ENCODE results near the gene ERI3. TPM values are rescaled to one million over a fixed set of nuclear protein-coding genes. Genes with fewer than 3 reads are reported as not detected.

Gene ERI3
- total RNA-seq, 1 donor from 2014 or later = 96.1 TPM

- Mint-ChIP-seq H3K27me3 (no peaks in the 10 kb centered on the region), H3K9me3 (ENCODE audit: low read depth) (no peaks in the 10 kb centered on the region), H3K36me3 (ENCODE audit: insufficient read depth) (peaks cover 9% of the 10 kb centered on the region), H3K27ac (no peak overlapping the region), H3K4me3 (ENCODE audit: low read depth) (no peak overlapping the region), H3K4me1 (ENCODE audit: low read depth) (peaks cover 31% of the 10 kb centered on the region)
- TF ChIP-seq, protein P1, sequence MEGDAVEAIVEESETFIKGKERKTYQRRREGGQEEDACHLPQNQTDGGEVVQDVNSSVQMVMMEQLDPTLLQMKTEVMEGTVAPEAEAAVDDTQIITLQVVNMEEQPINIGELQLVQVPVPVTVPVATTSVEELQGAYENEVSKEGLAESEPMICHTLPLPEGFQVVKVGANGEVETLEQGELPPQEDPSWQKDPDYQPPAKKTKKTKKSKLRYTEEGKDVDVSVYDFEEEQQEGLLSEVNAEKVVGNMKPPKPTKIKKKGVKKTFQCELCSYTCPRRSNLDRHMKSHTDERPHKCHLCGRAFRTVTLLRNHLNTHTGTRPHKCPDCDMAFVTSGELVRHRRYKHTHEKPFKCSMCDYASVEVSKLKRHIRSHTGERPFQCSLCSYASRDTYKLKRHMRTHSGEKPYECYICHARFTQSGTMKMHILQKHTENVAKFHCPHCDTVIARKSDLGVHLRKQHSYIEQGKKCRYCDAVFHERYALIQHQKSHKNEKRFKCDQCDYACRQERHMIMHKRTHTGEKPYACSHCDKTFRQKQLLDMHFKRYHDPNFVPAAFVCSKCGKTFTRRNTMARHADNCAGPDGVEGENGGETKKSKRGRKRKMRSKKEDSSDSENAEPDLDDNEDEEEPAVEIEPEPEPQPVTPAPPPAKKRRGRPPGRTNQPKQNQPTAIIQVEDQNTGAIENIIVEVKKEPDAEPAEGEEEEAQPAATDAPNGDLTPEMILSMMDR (IDR thresholded peaks at IDR 0.05; ENCODE audit: unreplicated experiment) = no peak
- DNase-seq (ENCODE audit: low spot score, unreplicated experiment) = no peak
Measured at GRCh38 chr1:44347280-44347679, 7.8 kb downstream of the ERI3 start.

DNA sequence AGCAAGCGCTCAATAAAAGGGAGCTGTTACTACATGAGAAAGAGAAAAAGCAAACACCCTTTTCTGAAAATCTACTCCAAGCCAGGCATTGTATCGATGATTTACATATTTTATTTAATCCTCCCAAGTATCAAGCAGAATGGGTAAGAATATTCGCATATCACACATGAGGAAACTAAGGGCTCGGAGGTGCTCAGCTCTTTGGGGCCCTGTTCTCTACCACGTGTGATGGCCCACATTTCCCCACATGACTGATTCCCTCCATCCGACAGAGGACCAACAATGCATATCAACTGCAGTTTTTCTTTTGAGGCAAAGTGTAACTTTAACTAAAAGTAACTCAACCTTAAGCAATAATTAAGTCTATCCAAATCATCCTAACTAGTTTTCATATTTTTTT, 8.2 kb downstream of the ERI3 start:
- TF ChIP-seq, protein P1 (IDR thresholded peaks at IDR 0.05; ENCODE audit: unreplicated experiment) = no peak
- Mint-ChIP-seq H3K36me3 (ENCODE audit: insufficient read depth) (peaks cover 7% of the 10 kb centered on the region), H3K27ac (no peak overlapping the region), H3K27me3 (no peaks in the 10 kb centered on the region), H3K9me3 (ENCODE audit: low read depth) (no peaks in the 10 kb centered on the region), H3K4me1 (ENCODE audit: low read depth) (peaks cover 28% of the 10 kb centered on the region), H3K4me3 (ENCODE audit: low read depth) (no peak overlapping the region)
- no peak for DNase-seq (ENCODE audit: low spot score, unreplicated experiment)

- TF ChIP-seq, protein P1 (IDR thresholded peaks at IDR 0.05; ENCODE audit: unreplicated experiment) = no peak
- H3K4me3 Mint-ChIP-seq (ENCODE audit: low read depth) = no peak overlapping the region
- H3K4me1 Mint-ChIP-seq (ENCODE audit: low read depth) = peaks cover 22% of the 10 kb centered on the region
- H3K27ac Mint-ChIP-seq = no peak overlapping the region
- DNase-seq (ENCODE audit: low spot score, unreplicated experiment) = no peak
- H3K36me3 Mint-ChIP-seq (ENCODE audit: insufficient read depth) = peaks cover 7% of the 10 kb centered on the region
- H3K9me3 Mint-ChIP-seq (ENCODE audit: low read depth) = no peaks in the 10 kb centered on the region
- H3K27me3 Mint-ChIP-seq = no peaks in the 10 kb centered on the region
Measured at GRCh38 chr1:44346184-44346583, 8.9 kb downstream of the ERI3 start.

- Mint-ChIP-seq H3K36me3 (ENCODE audit: insufficient read depth) (peaks cover 6% of the 10 kb centered on the region), H3K9me3 (ENCODE audit: low read depth) (no peaks in the 10 kb centered on the region), H3K27ac (no peak overlapping the region), H3K4me3 (ENCODE audit: low read depth) (no peak overlapping the region), H3K27me3 (no peaks in the 10 kb centered on the region), H3K4me1 (ENCODE audit: low read depth) (peaks cover 21% of the 10 kb centered on the region)
- TF ChIP-seq, protein P1 (IDR thresholded peaks at IDR 0.05; ENCODE audit: unreplicated experiment) = no peak
- DNase-seq (ENCODE audit: low spot score, unreplicated experiment) = no peak
Measured at GRCh38 chr1:44345187-44345775, 9.8 kb downstream of the ERI3 start.

DNA sequence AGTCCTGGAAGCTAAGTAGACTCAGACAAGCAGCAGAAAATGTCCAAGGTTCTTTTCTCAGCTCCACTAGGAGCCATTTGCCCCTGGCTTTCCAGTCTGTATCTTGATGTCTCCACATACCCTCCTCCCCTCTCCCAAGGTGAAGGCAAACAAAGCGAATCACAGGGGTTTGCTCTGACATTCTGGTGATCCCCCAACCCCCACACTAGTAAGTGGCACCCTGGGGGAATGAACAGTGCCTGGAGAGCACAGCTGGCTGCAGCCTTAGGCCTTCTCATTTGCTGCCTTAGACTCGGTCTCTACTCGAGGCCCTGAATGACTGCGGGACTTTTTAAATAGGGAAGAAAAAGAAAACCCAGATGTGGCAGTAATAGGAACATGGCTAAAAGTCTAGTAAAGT, 15.3 kb downstream of the ERI3 start:
- TF ChIP-seq, protein P1 (IDR thresholded peaks at IDR 0.05; ENCODE audit: unreplicated experiment) = no peak
- DNase-seq (ENCODE audit: low spot score, unreplicated experiment) = no peak
- peaks cover 34% of the 10 kb centered on the region for H3K36me3 Mint-ChIP-seq (ENCODE audit: insufficient read depth)

More for the DNA sequence above, 15.3 kb downstream of the ERI3 start:
- Mint-ChIP-seq H3K27me3 (no peaks in the 10 kb centered on the region), H3K4me3 (ENCODE audit: low read depth) (no peak overlapping the region), H3K4me1 (ENCODE audit: low read depth) (peaks cover 25% of the 10 kb centered on the region), H3K9me3 (ENCODE audit: low read depth) (peaks cover 8% of the 10 kb centered on the region), H3K27ac (peak overlapping the region; percentile 79)

Data from progenitor cell of endocrine pancreas (in vitro differentiated cells).